IMR-90 (cell line): Measurements from ENCODE around the gene MYDGF. TPM values are rescaled to one million over a fixed set of nuclear protein-coding genes. Genes with fewer than 3 reads are reported as not detected.

Source experiments
- ATAC-seq: fragments of 200-7000 bp; cut with Tn5 transposase; 2 replicates; pipeline ENCODE4 v1.9.1; 2020; ENCODE audit warnings: low read depth, mild to moderate bottlenecking, moderate library complexity
- BruUV-seq: library from RNA; stranded (reverse); fragments of 400-500 nt; replicated peaks from 2 replicates; lab custom pipeline; 2021; lab: Mats Ljungman, UMichigan
- CTCF ChIA-PET: fragments of 300-600 bp; formaldehyde crosslinking; extraction: SDS; loops from one replicate; lab custom pipeline; 2021; ENCODE audit warnings: antibody characterized with exemption; lab: Yijun Ruan, JAX
- POLR2A ChIA-PET: fragments of 300-600 bp; sonication (Branson Sonifier 250); formaldehyde crosslinking; loops from one replicate; lab custom pipeline; 2022; ENCODE audit warnings: antibody characterized with exemption; ENCODE audit not compliant: unreplicated experiment; lab: Charles Lee
- DNase-seq: peaks from one replicate; pipeline ENCODE4 v3.0.0; 2013
- H2AFZ ChIP-seq: replicated peaks from 2 replicates; pipeline ENCODE3; 2013; ENCODE audit warnings: low read length, mild to moderate bottlenecking; ENCODE audit not compliant: poor library complexity
- H2AK5ac ChIP-seq: 2 replicates; pipeline ENCODE4 v1.6.1; 2013; ENCODE audit warnings: low read depth, low read length, inconsistent platforms
- H2AK9ac ChIP-seq: replicated peaks from 2 replicates; pipeline ENCODE3; 2013; ENCODE audit warnings: mild to moderate bottlenecking, low read depth, low read length, moderate library complexity; ENCODE audit not compliant: poor library complexity
- H2BK120ac ChIP-seq: 2 replicates; pipeline ENCODE4 v1.6.1; 2013; ENCODE audit warnings: low read depth, low read length, inconsistent platforms
- H2BK15ac ChIP-seq: 3 replicates; pipeline ENCODE4 v1.6.1; 2013; ENCODE audit warnings: low read depth, low read length, inconsistent platforms
- H2BK20ac ChIP-seq: 2 replicates; pipeline ENCODE4 v1.6.1; 2013; ENCODE audit warnings: low read depth, mild to moderate bottlenecking, inconsistent platforms, low read length, moderate library complexity
- H2BK5ac ChIP-seq: 2 replicates; pipeline ENCODE4 v1.6.1; 2013; ENCODE audit warnings: mild to moderate bottlenecking, low read depth, low read length, inconsistent platforms; ENCODE audit not compliant: poor library complexity, severe bottlenecking
- H3K14ac ChIP-seq: replicated peaks from 2 replicates; pipeline ENCODE4 v1.6.1; 2013; ENCODE audit warnings: low read depth, low read length, inconsistent platforms
- H3K18ac ChIP-seq: 2 replicates; pipeline ENCODE4 v1.6.1; 2013; ENCODE audit warnings: low read depth, low read length, control low read depth
- H3K23ac ChIP-seq: 2 replicates; pipeline ENCODE4 v1.6.1; 2013; ENCODE audit warnings: low read depth, low read length, inconsistent platforms
- H3K27ac ChIP-seq: 2 replicates; pipeline ENCODE4 v1.5.1; 2013; ENCODE audit warnings: mild to moderate bottlenecking, control low read depth, low read length; ENCODE audit not compliant: insufficient read depth
- H3K27me3 ChIP-seq: 2 replicates; pipeline ENCODE4 v1.6.1; 2013; ENCODE audit warnings: low read length; ENCODE audit not compliant: control insufficient read depth, insufficient read depth
- H3K36me3 ChIP-seq: 2 replicates; pipeline ENCODE4 v1.6.1; 2013; ENCODE audit warnings: low read length, mixed read lengths; ENCODE audit not compliant: control insufficient read depth, insufficient read depth
- H3K4ac ChIP-seq: 2 replicates; pipeline ENCODE4 v1.6.1; 2013; ENCODE audit warnings: low read depth, low read length, inconsistent platforms
- H3K4me1 ChIP-seq: 2 replicates; pipeline ENCODE4 v1.6.1; 2013; ENCODE audit warnings: low read length, mixed read lengths; ENCODE audit not compliant: control insufficient read depth, insufficient read depth
- H3K4me2 ChIP-seq: 2 replicates; pipeline ENCODE4 v1.6.1; 2013; ENCODE audit warnings: low read depth, mild to moderate bottlenecking, control low read depth, low read length, moderate library complexity
- H3K4me3 ChIP-seq: 2 replicates; pipeline ENCODE4 v1.5.1; 2013; ENCODE audit warnings: low read depth, mild to moderate bottlenecking, control low read depth, low read length, moderate library complexity; ENCODE audit not compliant: insufficient read depth
- H3K56ac ChIP-seq: 2 replicates; pipeline ENCODE4 v1.6.1; 2013; ENCODE audit warnings: low read length, inconsistent platforms; ENCODE audit not compliant: insufficient read depth; ENCODE audit errors: extremely low read depth
- H3K79me1 ChIP-seq, 2 experiments: 2 replicates each; pipeline ENCODE4 v1.6.1; 2013; ENCODE audit warnings: low read length in 2 of 2, inconsistent platforms in 1 of 2, low read depth in 1 of 2
- H3K9ac ChIP-seq: 2 replicates; pipeline ENCODE4 v1.6.1; 2013; ENCODE audit warnings: low read depth, low read length, control low read depth
- H3K9me1 ChIP-seq: 2 replicates; pipeline ENCODE4 v1.6.1; 2013; ENCODE audit warnings: low read length, inconsistent platforms; ENCODE audit not compliant: insufficient read depth
- H3K9me3 ChIP-seq: 2 replicates; pipeline ENCODE4 v1.6.1; 2013; ENCODE audit warnings: low read length; ENCODE audit not compliant: control insufficient read depth, insufficient read depth
- H4K20me1 ChIP-seq: 2 replicates; pipeline ENCODE4 v1.6.1; 2013; ENCODE audit warnings: low read length, inconsistent platforms; ENCODE audit not compliant: insufficient read depth
- H4K5ac ChIP-seq: 2 replicates; pipeline ENCODE4 v1.6.1; 2013; ENCODE audit warnings: mild to moderate bottlenecking, low read depth, low read length, control low read depth
- H4K8ac ChIP-seq, 2 experiments: 2 replicates each; pipeline ENCODE4 v1.6.1; 2013; ENCODE audit warnings: low read depth in 2 of 2, low read length in 2 of 2, control low read depth in 1 of 2, inconsistent platforms in 1 of 2
- H4K91ac ChIP-seq: 2 replicates; pipeline ENCODE4 v1.6.1; 2013; ENCODE audit warnings: low read depth, low read length, inconsistent platforms; ENCODE audit not compliant: insufficient read depth
- BHLHE40 ChIP-seq: fragments of 150-350 bp; IDR thresholded peaks from 2 replicates; pipeline ENCODE4 v1.6.1; 2016; ENCODE audit warnings: mild to moderate bottlenecking, low read depth, low read length
- CHD1 ChIP-seq: IDR thresholded peaks from 2 replicates; pipeline ENCODE4 v1.6.1; 2012; ENCODE audit warnings: low read depth, low read length, improper control_type of control experiment
- CTCF ChIP-seq: conservative IDR thresholded peaks from 2 replicates; pipeline ENCODE4 v1.5.1; 2012; ENCODE audit warnings: mild to moderate bottlenecking, low read depth, low read length, improper control_type of control experiment
- MAFK ChIP-seq: IDR thresholded peaks from 2 replicates; pipeline ENCODE4 v1.6.1; 2012; ENCODE audit warnings: low read depth, low read length, improper control_type of control experiment
- RAD21 ChIP-seq: IDR thresholded peaks from 2 replicates; pipeline ENCODE4 v1.6.1; 2012; ENCODE audit warnings: low read length, improper control_type of control experiment
- RCOR1 ChIP-seq: IDR thresholded peaks from 2 replicates; pipeline ENCODE4 v1.6.1; 2012; ENCODE audit warnings: mild to moderate bottlenecking, low read length, improper control_type of control experiment; ENCODE audit not compliant: insufficient replicate concordance
- RFX5 ChIP-seq: IDR thresholded peaks from 2 replicates; pipeline ENCODE4 v1.8.0; 2012; ENCODE audit warnings: low read depth, mild to moderate bottlenecking, low read length, moderate library complexity
- SMC3 ChIP-seq: fragments of 150-350 bp; IDR thresholded peaks from 2 replicates; pipeline ENCODE4 v1.6.1; 2016; ENCODE audit warnings: low read depth, mild to moderate bottlenecking, antibody characterized with exemption, low read length, moderate library complexity
- USF2 ChIP-seq: fragments of 150-350 bp; IDR thresholded peaks from 2 replicates; pipeline ENCODE4 v1.6.1; 2017; ENCODE audit warnings: mild to moderate bottlenecking, antibody characterized with exemption, low read length, low read depth
- WGBS, 2 experiments: methylation state at CpG; one replicate each; pipeline versions ENCODE4 v1.1.5 to v1.1.7; 2013; ENCODE audit warnings: missing lambda C conversion rate in 2 of 2; ENCODE audit not compliant: insufficient read length in 1 of 2; ENCODE audit errors: extremely low coverage in 2 of 2; 5-methylcytosine and 5-hydroxymethylcytosine counted together
- dilution Hi-C: fragments of 300-500 bp; cut with HindIII; formaldehyde crosslinking; loops from one replicate; pipeline ENCODE4 v1.14.3; 2018; ENCODE audit warnings: low sequenced_read_pairs; ENCODE audit not compliant: unreplicated experiment
- in situ Hi-C: fragments of 300-500 bp; cut with MboI; formaldehyde crosslinking; loops from 3 replicates; pipeline ENCODE4 v1.14.3; 2019; ENCODE audit warnings: low sequenced_read_pairs, inconsistent platforms, mixed read lengths
- intact Hi-C: fragments of 100-400 bp; cut with micrococcal nuclease; formaldehyde crosslinking; loops from 2 replicates; pipeline ENCODE4 v1.10.0; 2022
- polyA plus RNA-seq, 3 experiments: library from polyadenylated mRNA; depleted of rRNA; stranded (reverse); fragments of >200 nt; gene quantifications; 2 replicates each; pipeline ENCODE4 v1.2.3, GENCODE V29; 2012; ENCODE audit warnings: low replicate concordance in 1 of 3
- total RNA-seq: library from RNA; depleted of rRNA; stranded (reverse); fragments of >200 nt; gene quantifications from 2 replicates; pipeline ENCODE4 v1.2.3, GENCODE V29; 2012

Gene MYDGF
- total and polyA plus RNA-seq, 2 of the 4 experiments (the other 2 are of a cell fraction) = 203 to 310 TPM

- TF ChIP-seq BHLHE40 = no peak
- TF ChIP-seq SMC3 = no peak
Observed at GRCh38 chr19:4620675-4621074, 49.5 kb downstream of the MYDGF start (continued).

GRCh38 chr19:4619668-4620294 lies 50.4 kb downstream of the MYDGF start:
- no peak for TF ChIP-seq CTCF
- TF ChIP-seq RFX5 = no peak
- TF ChIP-seq RAD21 = no peak
- no peak for TF ChIP-seq USF2
- TF ChIP-seq MAFK = no peak
- no peak for TF ChIP-seq CHD1
- no peak for TF ChIP-seq BHLHE40
- TF ChIP-seq RCOR1 = no peak
- Histone ChIP-seq H3K4ac (no peak overlapping the region), H3K56ac (no peak overlapping the region), H3K9me3 (no peaks in the 10 kb centered on the region), H3K18ac (no peak overlapping the region), H2AFZ (no peak overlapping the region), H3K23ac (no peak overlapping the region), H3K4me1 (no peaks in the 10 kb centered on the region), H4K20me1 (no peaks in the 10 kb centered on the region), H3K14ac (no peak overlapping the region), H3K27ac (no peak overlapping the region), H2BK20ac (no peak overlapping the region), H2AK9ac (no peak overlapping the region), H4K5ac (no peak overlapping the region), H3K9ac (no peak overlapping the region), H3K79me1 (no peaks in the 10 kb centered on the region), H2BK120ac (no peak overlapping the region), H3K4me3 (no peak overlapping the region), H2AK5ac (no peak overlapping the region), H3K27me3 (peaks cover 35% of the 10 kb centered on the region), H2BK5ac (no peak overlapping the region), H3K36me3 (no peaks in the 10 kb centered on the region), H4K91ac (no peak overlapping the region), H2BK15ac (no peak overlapping the region), H4K8ac (no peak overlapping the region), H3K4me2 (no peak overlapping the region), H3K9me1 (no peaks in the 10 kb centered on the region)
- in situ Hi-C loops = no loop called here
- DNase-seq = no peak
- POLR2A ChIA-PET = no interaction called here
- dilution Hi-C loops = no loop called here
- BruUV-seq = no TSS peak
- CTCF ChIA-PET = no interaction called here
- no CpG with 5 or more reads among the region's 17 CpGs for WGBS, 2 experiments
- intact Hi-C loops = no loop called here
- ATAC-seq = no peak
